Measurements from ENCODE around the gene IL20RB. TPM values are rescaled to one million over a fixed set of nuclear protein-coding genes. Genes with fewer than 3 reads are reported as not detected.

The IL20RB gene
- total and polyA plus RNA-seq, 2 of the 4 experiments (the other 2 are of a cell fraction): 0.72 to 0.97 TPM

- H3K79me1 ChIP-seq (ENCODE audit: low read depth in 1 of 2, low read length in 2 of 2): no peaks in the 10 kb centered on the region
- dilution Hi-C loops (cut with HindIII; ENCODE audit: low sequenced_read_pairs, unreplicated experiment): no loop called here
- WGBS, 2 experiments (ENCODE audit: extremely low coverage in 2 of 2, insufficient read length in 1 of 2): 100% methylated on average over 1 of the region's 6 CpGs; no CpG with 5 or more reads in 1 of the 2 experiments
Observed at GRCh38 chr3:137010137-137010536, 52.4 kb downstream of the IL20RB start.

More at GRCh38 chr3:137010137-137010536, 52.4 kb downstream of the IL20RB start:
- H3K36me3 ChIP-seq (ENCODE audit: control insufficient read depth, insufficient read depth, low read length): no peaks in the 10 kb centered on the region
- ATAC-seq (ENCODE audit: low read depth) (no peak), DNase-seq (no peak)
- no peaks in the 10 kb centered on the region for H3K9me3 ChIP-seq (ENCODE audit: control insufficient read depth, insufficient read depth, low read length)
- intact Hi-C loops (cut with micrococcal nuclease): loop anchor here (5.0 to 10.0 kb wide), 4 partner anchors 238 to 813 kb away; partner anchors contain the start of gene MSL2
- H3K9me1 ChIP-seq (ENCODE audit: insufficient read depth, low read length): peaks cover 5% of the 10 kb centered on the region; the same call in 1 of the 2 replicates
- no peak overlapping the region for H3K56ac ChIP-seq (ENCODE audit: extremely low read depth, insufficient read depth, low read length)
- no peak overlapping the region for H2BK15ac ChIP-seq (ENCODE audit: low read depth, low read length)
- H3K4me3 ChIP-seq (ENCODE audit: insufficient read depth, low read depth, low read length): no peak overlapping the region
- H2AFZ ChIP-seq (replicated peaks; ENCODE audit: low read length, poor library complexity): no peak overlapping the region
- no peak overlapping the region for H3K14ac ChIP-seq (replicated peaks; ENCODE audit: low read depth, low read length)
- no peak overlapping the region for H3K4me2 ChIP-seq (ENCODE audit: low read depth, low read length)
- no peak overlapping the region for H4K91ac ChIP-seq (ENCODE audit: insufficient read depth, low read depth, low read length)
- no peak overlapping the region for H2BK120ac ChIP-seq (ENCODE audit: low read depth, low read length)
- H2BK5ac ChIP-seq (ENCODE audit: low read depth, low read length, poor library complexity, severe bottlenecking): no peak overlapping the region
- H4K20me1 ChIP-seq (ENCODE audit: insufficient read depth, low read length): no peaks in the 10 kb centered on the region
- no peak overlapping the region for H3K18ac ChIP-seq (ENCODE audit: low read depth, low read length)
- no TSS peak for BruUV-seq (replicated peaks)
- ChIA-PET CTCF (no interaction called here), POLR2A (ENCODE audit: unreplicated experiment) (no interaction called here)
- H2AK5ac ChIP-seq (ENCODE audit: low read depth, low read length): no peak overlapping the region
- no peak overlapping the region for H3K23ac ChIP-seq (ENCODE audit: low read depth, low read length)
- H3K4ac ChIP-seq (ENCODE audit: low read depth, low read length): no peak overlapping the region
- H3K27me3 ChIP-seq (ENCODE audit: control insufficient read depth, insufficient read depth, low read length): no peaks in the 10 kb centered on the region
- H4K5ac ChIP-seq (ENCODE audit: low read depth, low read length): no peak overlapping the region
- no peak overlapping the region for H2AK9ac ChIP-seq (replicated peaks; ENCODE audit: low read depth, low read length, poor library complexity)
- H2BK20ac ChIP-seq (ENCODE audit: low read depth, low read length): no peak overlapping the region
- H3K9ac ChIP-seq (ENCODE audit: low read depth, low read length): no peak overlapping the region
- no peak overlapping the region for H3K27ac ChIP-seq (ENCODE audit: insufficient read depth, low read length)
- no peak for TF ChIP-seq CTCF (conservative IDR thresholded peaks at IDR 0.05; ENCODE audit: low read depth, low read length)
- no peak for TF ChIP-seq CEBPB (IDR thresholded peaks at IDR 0.05; ENCODE audit: low read depth, low read length)
- TF ChIP-seq BHLHE40 (IDR thresholded peaks at IDR 0.05; ENCODE audit: low read depth, low read length): no peak
- no peak for TF ChIP-seq MXI1 (IDR thresholded peaks at IDR 0.05; ENCODE audit: borderline replicate concordance, low read depth, low read length)
- no peak for TF ChIP-seq CHD1 (IDR thresholded peaks at IDR 0.05; ENCODE audit: low read depth, low read length)
- no peak overlapping the region for H4K8ac ChIP-seq (ENCODE audit: low read depth in 2 of 2, low read length in 2 of 2)
- in situ Hi-C loops (cut with MboI; ENCODE audit: low sequenced_read_pairs): loop anchor here (5.0 kb wide), 2 partner anchors 253 to 708 kb away; no protein-coding TSS in a partner anchor
- H3K4me1 ChIP-seq (ENCODE audit: control insufficient read depth, insufficient read depth, low read length): peaks cover 4% of the 10 kb centered on the region; the same call in 1 of the 2 replicates

Measured in IMR-90 (cell line).